WI38 (cell line): ENCODE results near the gene KRTAP9-4.
"Not testable (repeated sequence)": the region's sequence is repeated elsewhere in the genome, so short reads cannot be mapped to it uniquely, and the experiment has no call there.

Source experiments
- H3K4me3 ChIP-seq: 2 replicates; pipeline ENCODE4 v1.5.1; 2011; ENCODE audit warnings: low read depth, mild to moderate bottlenecking, control low read depth, low read length
- CTCF ChIP-seq: IDR thresholded peaks from 2 replicates; pipeline ENCODE4 v1.5.1; 2012; ENCODE audit warnings: low read depth, mild to moderate bottlenecking, control low read depth, low read length

KRTAP9-4 gene

GRCh38 chr17:41249637-41250240 lies at the start of gene KRTAP9-4:
TSS of gene KRTAP9-4 (plus strand) at chr17:41249687. CDS start at chr17:41249721, 34 bp downstream.
- H3K4me3 ChIP-seq, result not testable (repeated sequence)

- TF ChIP-seq CTCF, result no peak
- H3K4me3 ChIP-seq, result no peak overlapping the region
Observed at GRCh38 chr17:41211845-41212466, 37.5 kb upstream of the KRTAP9-4 start.

GRCh38 chr17:41212524-41213169 lies 36.8 kb upstream of the KRTAP9-4 start:
- TF ChIP-seq CTCF, result no peak
- H3K4me3 ChIP-seq, result no peak overlapping the region

GRCh38 chr17:41215681-41216080 lies 33.8 kb upstream of the KRTAP9-4 start:
- no peak for TF ChIP-seq CTCF

GRCh38 chr17:41223821-41224220 lies 25.7 kb upstream of the KRTAP9-4 start:
- TF ChIP-seq CTCF, result no peak
- no peak overlapping the region for H3K4me3 ChIP-seq

More at GRCh38 chr17:41215681-41216080, 33.8 kb upstream of the KRTAP9-4 start:
- no peak overlapping the region for H3K4me3 ChIP-seq

GRCh38 chr17:41226051-41226450 lies 23.4 kb upstream of the KRTAP9-4 start:
- no peak overlapping the region for H3K4me3 ChIP-seq
- no peak for TF ChIP-seq CTCF

GRCh38 chr17:41226598-41227095 lies 22.8 kb upstream of the KRTAP9-4 start, which contains the start of gene KRTAP9-2:
TSS of gene KRTAP9-2 (plus strand) at chr17:41226648. CDS start at chr17:41226655, 7 bp downstream.
- not testable (repeated sequence) for H3K4me3 ChIP-seq

GRCh38 chr17:41230094-41230493 lies 19.4 kb upstream of the KRTAP9-4 start:
- no peak for TF ChIP-seq CTCF
- H3K4me3 ChIP-seq, result no peak overlapping the region
